Loucy (cell line): ENCODE results near the gene LAMTOR4.

Experiments
- H2AFZ ChIP-seq: fragments of 200-600 bp; sonication (generic); 2 replicates; pipeline ENCODE4 v1.6.0; 2016; ENCODE audit warnings: antibody characterized with exemption, mild to moderate bottlenecking, low read length, moderate library complexity
- H3F3A ChIP-seq: fragments of 200-600 bp; 2 replicates; pipeline ENCODE4 v1.6.0; 2016; ENCODE audit warnings: antibody characterized with exemption, low read depth, mild to moderate bottlenecking
- H3K27me3 ChIP-seq: fragments of 200-600 bp; sonication (generic); 2 replicates; pipeline ENCODE4 v1.6.1; 2014; ENCODE audit warnings: low read length, mild to moderate bottlenecking; ENCODE audit not compliant: insufficient read depth, poor library complexity, severe bottlenecking
- H3K36me3 ChIP-seq: fragments of 200-600 bp; sonication (generic); 2 replicates; pipeline ENCODE4 v1.6.1; 2016; ENCODE audit warnings: low read length; ENCODE audit not compliant: insufficient read depth
- H3K4me1 ChIP-seq: fragments of 200-600 bp; sonication (generic); 2 replicates; pipeline ENCODE4 v1.5.1; 2014; ENCODE audit warnings: low read length, mild to moderate bottlenecking; ENCODE audit not compliant: insufficient read depth, poor library complexity, severe bottlenecking
- H3K4me2 ChIP-seq: fragments of 200-600 bp; sonication (generic); 2 replicates; pipeline ENCODE4 v1.6.0; 2014; ENCODE audit warnings: antibody characterized with exemption, low read length, low read depth, mild to moderate bottlenecking; ENCODE audit not compliant: poor library complexity, severe bottlenecking
- H3K4me3 ChIP-seq: fragments of 200-600 bp; sonication (generic); 2 replicates; pipeline ENCODE4 v1.5.1; 2014; ENCODE audit warnings: low read length, mild to moderate bottlenecking, mixed read lengths; ENCODE audit not compliant: poor library complexity, severe bottlenecking
- H3K79me2 ChIP-seq: fragments of 200-600 bp; sonication (generic); 2 replicates; pipeline ENCODE4 v1.6.1; 2014; ENCODE audit warnings: low read length; ENCODE audit not compliant: insufficient read depth
- H3K9ac ChIP-seq: fragments of 200-600 bp; sonication (generic); 2 replicates; pipeline ENCODE4 v1.6.0; 2014; ENCODE audit warnings: mild to moderate bottlenecking, low read depth, low read length, moderate library complexity; ENCODE audit not compliant: poor library complexity, severe bottlenecking
- H3K9me2 ChIP-seq: fragments of 200-600 bp; sonication (generic); replicated peaks from 2 replicates; pipeline ENCODE4 v1.6.1; 2016; ENCODE audit warnings: low read depth, low read length, mixed read lengths
- H3K9me3 ChIP-seq: fragments of 200-600 bp; sonication (generic); 2 replicates; pipeline ENCODE4 v1.6.1; 2014; ENCODE audit warnings: mild to moderate bottlenecking, antibody characterized with exemption, low read length, low read depth; ENCODE audit not compliant: insufficient read depth
- H4K20me1 ChIP-seq: fragments of 200-600 bp; sonication (generic); 2 replicates; pipeline ENCODE4 v1.6.0; 2014; ENCODE audit warnings: antibody characterized with exemption, low read length, mild to moderate bottlenecking; ENCODE audit not compliant: insufficient read depth, poor library complexity, severe bottlenecking
- EZH2phosphoT487 ChIP-seq: fragments of 200-600 bp; IDR thresholded peaks from 2 replicates; pipeline ENCODE4 v1.6.1; 2018; ENCODE audit warnings: antibody characterized with exemption, mild to moderate bottlenecking, moderate library complexity, borderline replicate concordance
- TF ChIP-seq, protein P1 (sequence below): fragments of 200-600 bp; sonication (generic); conservative IDR thresholded peaks from 2 replicates; pipeline ENCODE4 v1.5.1; 2014; ENCODE audit warnings: mild to moderate bottlenecking, antibody characterized with exemption, low read length

LAMTOR4 gene

DNA sequence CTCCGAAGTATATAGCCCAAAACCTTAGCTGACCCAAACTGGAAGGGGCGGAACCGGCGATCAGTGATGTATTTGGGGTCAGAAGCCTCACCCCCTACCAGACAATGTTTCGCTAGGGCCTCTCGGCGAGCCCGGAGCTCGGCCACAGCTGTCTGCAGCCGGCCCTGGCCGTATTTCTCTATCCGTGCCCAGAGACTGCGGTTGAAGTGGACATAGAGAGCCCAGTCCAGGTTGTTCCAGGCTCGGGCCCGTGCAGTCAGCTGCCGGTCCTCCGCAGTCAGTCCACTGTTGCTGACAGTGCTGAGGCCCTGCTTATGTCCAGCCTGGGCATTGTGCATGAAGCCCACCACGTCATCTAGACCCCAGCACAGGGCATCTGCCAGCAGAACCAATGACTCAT, 11.3 kb downstream of the LAMTOR4 start:
- peaks cover 12% of the 10 kb centered on the region for H4K20me1 ChIP-seq
- no peak overlapping the region for H2AFZ ChIP-seq
- H3K9me2 ChIP-seq, result no peaks in the 10 kb centered on the region
- H3K4me1 ChIP-seq, result peaks cover 19% of the 10 kb centered on the region
- TF ChIP-seq, protein P1, sequence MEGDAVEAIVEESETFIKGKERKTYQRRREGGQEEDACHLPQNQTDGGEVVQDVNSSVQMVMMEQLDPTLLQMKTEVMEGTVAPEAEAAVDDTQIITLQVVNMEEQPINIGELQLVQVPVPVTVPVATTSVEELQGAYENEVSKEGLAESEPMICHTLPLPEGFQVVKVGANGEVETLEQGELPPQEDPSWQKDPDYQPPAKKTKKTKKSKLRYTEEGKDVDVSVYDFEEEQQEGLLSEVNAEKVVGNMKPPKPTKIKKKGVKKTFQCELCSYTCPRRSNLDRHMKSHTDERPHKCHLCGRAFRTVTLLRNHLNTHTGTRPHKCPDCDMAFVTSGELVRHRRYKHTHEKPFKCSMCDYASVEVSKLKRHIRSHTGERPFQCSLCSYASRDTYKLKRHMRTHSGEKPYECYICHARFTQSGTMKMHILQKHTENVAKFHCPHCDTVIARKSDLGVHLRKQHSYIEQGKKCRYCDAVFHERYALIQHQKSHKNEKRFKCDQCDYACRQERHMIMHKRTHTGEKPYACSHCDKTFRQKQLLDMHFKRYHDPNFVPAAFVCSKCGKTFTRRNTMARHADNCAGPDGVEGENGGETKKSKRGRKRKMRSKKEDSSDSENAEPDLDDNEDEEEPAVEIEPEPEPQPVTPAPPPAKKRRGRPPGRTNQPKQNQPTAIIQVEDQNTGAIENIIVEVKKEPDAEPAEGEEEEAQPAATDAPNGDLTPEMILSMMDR, result no peak
- TF ChIP-seq EZH2phosphoT487, result no peak
- no peaks in the 10 kb centered on the region for H3K27me3 ChIP-seq
- H3K4me2 ChIP-seq, result no peak overlapping the region
- no peak overlapping the region for H3K9ac ChIP-seq
- no peaks in the 10 kb centered on the region for H3K9me3 ChIP-seq
- H3F3A ChIP-seq, result no peaks in the 10 kb centered on the region
- H3K36me3 ChIP-seq, result peaks cover 2% of the 10 kb centered on the region; the same call in 1 of the 2 replicates
- H3K79me2 ChIP-seq, result peaks cover 24% of the 10 kb centered on the region
- no peak overlapping the region for H3K4me3 ChIP-seq

DNA sequence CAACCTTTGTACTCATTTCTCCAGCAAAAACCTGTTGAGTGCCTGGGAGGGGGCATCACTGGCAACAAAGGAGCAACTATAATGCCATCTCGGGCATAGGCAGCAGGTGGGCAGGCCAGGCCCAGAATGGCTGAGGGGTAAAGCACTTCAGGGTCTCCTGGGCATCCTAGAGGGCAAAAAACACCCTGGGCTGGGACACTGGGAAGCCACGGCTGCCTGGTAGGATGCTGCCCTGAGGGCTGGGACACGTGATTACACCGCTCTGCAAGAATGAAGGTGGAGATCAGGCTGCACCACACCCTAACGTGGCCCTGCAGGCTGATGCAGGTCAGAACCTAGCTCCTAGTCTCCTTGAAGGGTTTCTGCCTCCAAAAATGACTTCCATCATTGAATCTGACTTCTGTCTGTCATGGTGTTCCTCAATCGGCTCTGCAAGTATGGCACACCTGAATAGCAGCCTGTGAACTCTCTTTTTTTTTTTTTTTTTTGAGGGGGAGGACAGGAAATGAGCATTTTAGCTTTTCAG, 14.4 kb downstream of the LAMTOR4 start:
- peaks cover 8% of the 10 kb centered on the region for H3K4me1 ChIP-seq
- no peaks in the 10 kb centered on the region for H3K36me3 ChIP-seq
- H3K9ac ChIP-seq, result no peak overlapping the region
- no peak overlapping the region for H3K4me2 ChIP-seq
- no peaks in the 10 kb centered on the region for H3K9me3 ChIP-seq
- no peaks in the 10 kb centered on the region for H3K9me2 ChIP-seq
- H2AFZ ChIP-seq, result no peak overlapping the region
- TF ChIP-seq EZH2phosphoT487, result no peak
- TF ChIP-seq, protein P1, result no peak
- no peak overlapping the region for H3K4me3 ChIP-seq
- H3K79me2 ChIP-seq, result peaks cover 10% of the 10 kb centered on the region
- H3K27me3 ChIP-seq, result no peaks in the 10 kb centered on the region
- H3F3A ChIP-seq, result no peaks in the 10 kb centered on the region
- peaks cover 4% of the 10 kb centered on the region for H4K20me1 ChIP-seq

DNA sequence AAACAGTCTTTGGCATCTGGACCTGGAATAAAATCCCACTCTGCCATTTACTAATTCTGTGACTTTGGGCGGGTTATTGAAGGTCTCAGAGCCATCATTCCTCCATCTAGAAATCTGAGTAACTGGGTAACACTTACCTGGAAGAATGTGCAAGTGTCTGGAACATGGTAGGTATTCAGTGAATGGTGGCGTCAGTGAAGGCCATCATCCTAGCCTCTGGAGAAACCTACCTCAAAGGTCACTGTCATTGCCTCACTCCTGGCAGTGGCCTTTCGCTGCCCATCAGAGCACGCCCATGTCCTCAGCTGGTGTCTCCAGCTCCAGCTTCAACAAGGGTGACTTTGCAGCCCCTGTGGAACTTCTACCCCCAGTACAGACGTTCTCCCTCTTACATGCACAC, 15.2 kb downstream of the LAMTOR4 start:
- Histone ChIP-seq H3K27me3 (no peaks in the 10 kb centered on the region), H3K4me3 (no peak overlapping the region), H3K79me2 (peaks cover 4% of the 10 kb centered on the region), H3K9ac (no peak overlapping the region), H3K36me3 (no peaks in the 10 kb centered on the region), H4K20me1 (no peaks in the 10 kb centered on the region), H3K4me2 (no peak overlapping the region), H3K4me1 (peaks cover 9% of the 10 kb centered on the region), H3F3A (no peaks in the 10 kb centered on the region), H2AFZ (no peak overlapping the region), H3K9me3 (no peaks in the 10 kb centered on the region), H3K9me2 (no peaks in the 10 kb centered on the region)
- no peak for TF ChIP-seq EZH2phosphoT487
- TF ChIP-seq, protein P1, result no peak
